GM12878 (cell line): Measurements from ENCODE around the gene SOX9.

ENCODE experiments used
- POU2F2 ChIP-seq: IDR thresholded peaks from 3 replicates; pipeline ENCODE4 v1.6.1; 2011; ENCODE audit warnings: low read depth, mild to moderate bottlenecking, low read length, borderline replicate concordance
- SIN3A ChIP-seq: IDR thresholded peaks from 2 replicates; pipeline ENCODE4 v1.6.1; 2012; ENCODE audit warnings: low read depth, low read length, improper control_type of control experiment
- TAF1 ChIP-seq: IDR thresholded peaks from 2 replicates; pipeline ENCODE4 v1.6.1; 2011; ENCODE audit warnings: mild to moderate bottlenecking, low read depth, low read length, borderline replicate concordance
- TCF7 ChIP-seq: IDR thresholded peaks from 2 replicates; pipeline ENCODE4 v1.6.1; 2014; ENCODE audit warnings: antibody characterized with exemption, borderline replicate concordance
- TF ChIP-seq, protein P1 (sequence below), 3 experiments: IDR thresholded peaks in 2 of 3; conservative IDR thresholded peaks in 1 of 3; 2 replicates each; pipeline ENCODE4 v1.5.1; 2011; ENCODE audit warnings: low read depth in 3 of 3, low read length in 3 of 3, mild to moderate bottlenecking in 3 of 3, control low read depth in 2 of 3, moderate library complexity in 2 of 3, inconsistent platforms in 1 of 3, mixed read lengths in 1 of 3; ENCODE audit not compliant: control insufficient read depth in 2 of 3, insufficient read depth in 1 of 3; ENCODE audit errors: extremely low read depth in 1 of 3

DNA sequence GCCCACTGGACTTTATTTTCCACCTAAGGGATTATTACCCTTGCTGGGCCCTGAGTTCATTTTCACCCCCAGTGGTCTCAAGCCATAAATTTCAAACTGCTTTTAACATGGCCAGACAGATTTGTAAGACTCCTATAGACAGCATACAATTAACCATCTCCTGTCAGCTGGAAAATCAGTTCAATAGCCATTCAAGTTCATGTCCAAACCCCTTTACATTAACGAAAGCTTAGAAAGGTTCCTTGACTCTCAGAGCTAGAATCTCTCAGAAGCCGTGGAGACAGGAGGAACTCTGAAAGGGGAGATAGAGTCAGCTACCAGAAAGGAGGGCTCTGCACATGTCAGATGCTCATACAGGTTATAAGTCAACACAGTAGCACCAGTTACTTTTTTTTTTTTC, 23.3 kb downstream of the SOX9 start:
- TF ChIP-seq TAF1 (no peak), POU2F2 (no peak), SIN3A (no peak), TCF7 (no peak)
- TF ChIP-seq, protein P1, sequence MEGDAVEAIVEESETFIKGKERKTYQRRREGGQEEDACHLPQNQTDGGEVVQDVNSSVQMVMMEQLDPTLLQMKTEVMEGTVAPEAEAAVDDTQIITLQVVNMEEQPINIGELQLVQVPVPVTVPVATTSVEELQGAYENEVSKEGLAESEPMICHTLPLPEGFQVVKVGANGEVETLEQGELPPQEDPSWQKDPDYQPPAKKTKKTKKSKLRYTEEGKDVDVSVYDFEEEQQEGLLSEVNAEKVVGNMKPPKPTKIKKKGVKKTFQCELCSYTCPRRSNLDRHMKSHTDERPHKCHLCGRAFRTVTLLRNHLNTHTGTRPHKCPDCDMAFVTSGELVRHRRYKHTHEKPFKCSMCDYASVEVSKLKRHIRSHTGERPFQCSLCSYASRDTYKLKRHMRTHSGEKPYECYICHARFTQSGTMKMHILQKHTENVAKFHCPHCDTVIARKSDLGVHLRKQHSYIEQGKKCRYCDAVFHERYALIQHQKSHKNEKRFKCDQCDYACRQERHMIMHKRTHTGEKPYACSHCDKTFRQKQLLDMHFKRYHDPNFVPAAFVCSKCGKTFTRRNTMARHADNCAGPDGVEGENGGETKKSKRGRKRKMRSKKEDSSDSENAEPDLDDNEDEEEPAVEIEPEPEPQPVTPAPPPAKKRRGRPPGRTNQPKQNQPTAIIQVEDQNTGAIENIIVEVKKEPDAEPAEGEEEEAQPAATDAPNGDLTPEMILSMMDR (IDR thresholded peaks at IDR 0.05 in 2 of 3, conservative IDR thresholded peaks at IDR 0.05 in 1 of 3; ENCODE audit: control insufficient read depth in 2 of 3, extremely low read depth in 1 of 3, insufficient read depth in 1 of 3, low read depth in 3 of 3, low read length in 3 of 3), result no peak
